HEK293 (cell line): ENCODE measurements around the gene SLC27A3.
A peak's percentile ranks its signal among the peaks of the same experiment; 100 is the strongest.

ENCODE experiments used
- GLI2 ChIP-seq: fragments of 450-650 bp; formaldehyde crosslinking; IDR thresholded peaks from 2 replicates; pipeline ENCODE4; 2017; ENCODE audit warnings: missing biosample characterization, missing genetic modification characterization, low read depth, borderline replicate concordance
- GLIS1 ChIP-seq: fragments of 450-650 bp; formaldehyde crosslinking; IDR thresholded peaks from 2 replicates; pipeline ENCODE4 v1.5.1; 2016; ENCODE audit warnings: missing biosample characterization, missing genetic modification characterization
- MYNN ChIP-seq: fragments of 450-650 bp; formaldehyde crosslinking; IDR thresholded peaks from 2 replicates; pipeline ENCODE4 v1.5.1; 2016; ENCODE audit warnings: missing biosample characterization, missing genetic modification characterization, borderline replicate concordance
- SALL2 ChIP-seq: fragments of 450-650 bp; formaldehyde crosslinking; IDR thresholded peaks from 2 replicates; pipeline ENCODE4 v1.5.0; 2017; ENCODE audit warnings: missing biosample characterization, mild to moderate bottlenecking, missing genetic modification characterization, borderline replicate concordance
- SP2 ChIP-seq: fragments of 450-650 bp; formaldehyde crosslinking; IDR thresholded peaks from 2 replicates; pipeline ENCODE4 v1.5.1; 2016; ENCODE audit warnings: missing biosample characterization, missing genetic modification characterization
- SP3 ChIP-seq: fragments of 450-650 bp; formaldehyde crosslinking; IDR thresholded peaks from 2 replicates; pipeline ENCODE4 v1.5.1; 2016; ENCODE audit warnings: missing biosample characterization, missing genetic modification characterization
- YY1 ChIP-seq: fragments of 450-650 bp; formaldehyde crosslinking; IDR thresholded peaks from 2 replicates; pipeline ENCODE4 v1.5.1; 2018; ENCODE audit warnings: missing biosample characterization, missing genetic modification characterization
- YY2 ChIP-seq: fragments of 450-650 bp; formaldehyde crosslinking; IDR thresholded peaks from 2 replicates; pipeline ENCODE4 v1.5.1; 2016; ENCODE audit warnings: missing biosample characterization, missing genetic modification characterization
- ZBTB7A ChIP-seq: fragments of 450-650 bp; formaldehyde crosslinking; IDR thresholded peaks from 2 replicates; pipeline ENCODE4 v1.5.1; 2016; ENCODE audit warnings: low read depth, missing biosample characterization, missing genetic modification characterization
- ZNF155 ChIP-seq: fragments of 450-650 bp; formaldehyde crosslinking; IDR thresholded peaks from 2 replicates; pipeline ENCODE4 v1.5.1; 2016; ENCODE audit warnings: missing biosample characterization, missing genetic modification characterization
- ZNF175 ChIP-seq: fragments of 450-650 bp; formaldehyde crosslinking; IDR thresholded peaks from 2 replicates; pipeline ENCODE4 v1.5.1; 2016; ENCODE audit warnings: missing biosample characterization, missing genetic modification characterization
- ZNF214 ChIP-seq: fragments of 450-650 bp; formaldehyde crosslinking; IDR thresholded peaks from 2 replicates; pipeline ENCODE4 v1.5.1; 2017; ENCODE audit warnings: missing biosample characterization, mild to moderate bottlenecking, missing genetic modification characterization, borderline replicate concordance
- ZNF274 ChIP-seq, 2 experiments: fragments of 200-500 bp in 1 of 2; fragments of 450-650 bp in 1 of 2; sonication (Bioruptor generic) in 1 of 2; formaldehyde crosslinking in 1 of 2; IDR thresholded peaks; 2 replicates each; pipeline versions ENCODE4 v1.5.1 to v1.6.1; 2014 to 2016; ENCODE audit warnings: borderline replicate concordance in 1 of 2, inconsistent platforms in 1 of 2, low read length in 1 of 2, missing biosample characterization in 1 of 2, missing genetic modification characterization in 1 of 2
- ZNF394 ChIP-seq: fragments of 450-650 bp; formaldehyde crosslinking; IDR thresholded peaks from 2 replicates; pipeline ENCODE4 v1.5.1; 2016; ENCODE audit warnings: missing biosample characterization, missing genetic modification characterization, mild to moderate bottlenecking, moderate library complexity, borderline replicate concordance
- ZNF433 ChIP-seq: fragments of 450-650 bp; formaldehyde crosslinking; IDR thresholded peaks from 2 replicates; pipeline ENCODE4 v1.5.1; 2016; ENCODE audit warnings: missing biosample characterization, missing genetic modification characterization, low read depth
- ZNF473 ChIP-seq: fragments of 450-650 bp; formaldehyde crosslinking; IDR thresholded peaks from 2 replicates; pipeline ENCODE4 v1.5.1; 2017; ENCODE audit warnings: missing biosample characterization, missing genetic modification characterization
- ZNF560 ChIP-seq: fragments of 450-650 bp; formaldehyde crosslinking; IDR thresholded peaks from 2 replicates; pipeline ENCODE4 v1.5.1; 2017; ENCODE audit warnings: missing biosample characterization, missing genetic modification characterization, borderline replicate concordance
- ZNF561 ChIP-seq: fragments of 450-650 bp; IDR thresholded peaks from 2 replicates; pipeline ENCODE4 v1.5.1; 2018; ENCODE audit warnings: missing biosample characterization, missing genetic modification characterization, borderline replicate concordance
- ZNF596 ChIP-seq: fragments of 450-650 bp; IDR thresholded peaks from 2 replicates; pipeline ENCODE4 v1.5.0; 2018; ENCODE audit warnings: missing biosample characterization, mild to moderate bottlenecking, missing genetic modification characterization, moderate library complexity
- ZNF610 ChIP-seq: fragments of 450-650 bp; formaldehyde crosslinking; IDR thresholded peaks from 2 replicates; pipeline ENCODE4 v1.5.1; 2016; ENCODE audit warnings: missing biosample characterization, missing genetic modification characterization, borderline replicate concordance
- ZNF654 ChIP-seq: fragments of 450-650 bp; formaldehyde crosslinking; IDR thresholded peaks from 2 replicates; pipeline ENCODE4 v1.5.1; 2016; ENCODE audit warnings: low read depth, missing biosample characterization, missing genetic modification characterization
- ZNF677 ChIP-seq: fragments of 450-650 bp; IDR thresholded peaks from 2 replicates; pipeline ENCODE4 v1.5.0; 2018; ENCODE audit warnings: missing biosample characterization, mild to moderate bottlenecking, missing genetic modification characterization, moderate library complexity
- ZNF768 ChIP-seq: fragments of 450-650 bp; formaldehyde crosslinking; IDR thresholded peaks from 2 replicates; pipeline ENCODE4 v1.5.1; 2018; ENCODE audit warnings: missing biosample characterization, mild to moderate bottlenecking, missing genetic modification characterization
- ZSCAN16 ChIP-seq: fragments of 450-650 bp; formaldehyde crosslinking; IDR thresholded peaks from 2 replicates; pipeline ENCODE4 v1.5.1; 2016; ENCODE audit warnings: missing biosample characterization, missing genetic modification characterization
- ZXDB ChIP-seq: fragments of 450-650 bp; formaldehyde crosslinking; IDR thresholded peaks from 2 replicates; pipeline ENCODE4 v1.5.1; 2016; ENCODE audit warnings: missing biosample characterization, missing genetic modification characterization
- TF ChIP-seq, protein P1 (sequence below): fragments of 450-650 bp; formaldehyde crosslinking; IDR thresholded peaks from 2 replicates; pipeline ENCODE4 v1.5.1; 2017; ENCODE audit warnings: missing biosample characterization, missing genetic modification characterization
- TF ChIP-seq, protein P2 (sequence below): fragments of 450-650 bp; formaldehyde crosslinking; IDR thresholded peaks from 2 replicates; pipeline ENCODE4 v1.5.1; 2016; ENCODE audit warnings: missing biosample characterization, missing genetic modification characterization
- TF ChIP-seq, protein P3 (sequence below): fragments of 450-650 bp; formaldehyde crosslinking; IDR thresholded peaks from 2 replicates; pipeline ENCODE4 v1.5.1; 2017; ENCODE audit warnings: missing biosample characterization, mild to moderate bottlenecking, missing genetic modification characterization, moderate library complexity
- TF ChIP-seq, protein P4 (sequence below): fragments of 450-650 bp; formaldehyde crosslinking; IDR thresholded peaks from 2 replicates; pipeline ENCODE4 v1.5.1; 2016; ENCODE audit warnings: missing biosample characterization, missing genetic modification characterization

SLC27A3 gene

DNA sequence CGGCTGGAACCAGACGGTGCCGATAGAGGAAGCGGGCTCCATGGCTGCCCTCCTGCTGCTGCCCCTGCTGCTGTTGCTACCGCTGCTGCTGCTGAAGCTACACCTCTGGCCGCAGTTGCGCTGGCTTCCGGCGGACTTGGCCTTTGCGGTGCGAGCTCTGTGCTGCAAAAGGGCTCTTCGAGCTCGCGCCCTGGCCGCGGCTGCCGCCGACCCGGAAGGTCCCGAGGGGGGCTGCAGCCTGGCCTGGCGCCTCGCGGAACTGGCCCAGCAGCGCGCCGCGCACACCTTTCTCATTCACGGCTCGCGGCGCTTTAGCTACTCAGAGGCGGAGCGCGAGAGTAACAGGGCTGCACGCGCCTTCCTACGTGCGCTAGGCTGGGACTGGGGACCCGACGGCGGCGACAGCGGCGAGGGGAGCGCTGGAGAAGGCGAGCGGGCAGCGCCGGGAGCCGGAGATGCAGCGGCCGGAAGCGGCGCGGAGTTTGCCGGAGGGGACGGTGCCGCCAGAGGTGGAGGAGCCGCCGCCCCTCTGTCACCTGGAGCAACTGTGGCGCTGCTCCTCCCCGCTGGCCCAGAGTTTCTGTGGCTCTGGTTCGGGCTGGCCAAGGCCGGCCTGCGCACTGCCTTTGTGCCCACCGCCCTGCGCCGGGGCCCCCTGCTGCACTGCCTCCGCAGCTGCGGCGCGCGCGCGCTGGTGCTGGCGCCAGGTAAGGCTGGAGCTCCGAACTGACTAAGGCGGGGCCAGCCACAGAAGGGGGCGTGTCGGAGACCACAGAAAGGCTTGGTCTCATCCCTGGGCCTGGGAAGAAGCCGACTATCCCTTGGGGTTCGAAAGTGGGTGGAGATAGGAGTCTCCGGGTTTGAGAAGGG is 486 bp downstream of the SLC27A3 start (continued):
- TF ChIP-seq, protein P1, sequence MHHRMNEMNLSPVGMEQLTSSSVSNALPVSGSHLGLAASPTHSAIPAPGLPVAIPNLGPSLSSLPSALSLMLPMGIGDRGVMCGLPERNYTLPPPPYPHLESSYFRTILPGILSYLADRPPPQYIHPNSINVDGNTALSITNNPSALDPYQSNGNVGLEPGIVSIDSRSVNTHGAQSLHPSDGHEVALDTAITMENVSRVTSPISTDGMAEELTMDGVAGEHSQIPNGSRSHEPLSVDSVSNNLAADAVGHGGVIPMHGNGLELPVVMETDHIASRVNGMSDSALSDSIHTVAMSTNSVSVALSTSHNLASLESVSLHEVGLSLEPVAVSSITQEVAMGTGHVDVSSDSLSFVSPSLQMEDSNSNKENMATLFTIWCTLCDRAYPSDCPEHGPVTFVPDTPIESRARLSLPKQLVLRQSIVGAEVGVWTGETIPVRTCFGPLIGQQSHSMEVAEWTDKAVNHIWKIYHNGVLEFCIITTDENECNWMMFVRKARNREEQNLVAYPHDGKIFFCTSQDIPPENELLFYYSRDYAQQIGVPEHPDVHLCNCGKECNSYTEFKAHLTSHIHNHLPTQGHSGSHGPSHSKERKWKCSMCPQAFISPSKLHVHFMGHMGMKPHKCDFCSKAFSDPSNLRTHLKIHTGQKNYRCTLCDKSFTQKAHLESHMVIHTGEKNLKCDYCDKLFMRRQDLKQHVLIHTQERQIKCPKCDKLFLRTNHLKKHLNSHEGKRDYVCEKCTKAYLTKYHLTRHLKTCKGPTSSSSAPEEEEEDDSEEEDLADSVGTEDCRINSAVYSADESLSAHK (tag by site-specific recombination) = no peak
- TF ChIP-seq ZNF561 (0 out of 2 replicates have a peak, but pooled peaks have one; percentile 56), SALL2 (tag by site-specific recombination) (no peak), SP3 (tag by site-specific recombination) (peak; percentile 71), ZNF433 (no peak), ZSCAN16 (tag by site-specific recombination) (no peak), ZNF394 (tag by site-specific recombination) (peak; percentile 79), ZNF677 (tag by site-specific recombination) (no peak), ZNF596 (tag by site-specific recombination) (no peak), YY1 (tag by site-specific recombination) (no peak), SP2 (peak; percentile 71), ZNF274 (IDR thresholded peaks at IDR 0.05; ENCODE audit: low read length) (no peak), ZNF274 (tag by site-specific recombination; IDR thresholded peaks at IDR 0.05; ENCODE audit: borderline replicate concordance) (no peak), GLIS1 (tag by site-specific recombination) (peak; percentile 79; the same call in 1 of the 2 replicates), ZNF654 (tag by site-specific recombination) (no peak), GLI2 (tag by site-specific recombination) (no peak), ZNF473 (no peak), ZBTB7A (tag by site-specific recombination) (peak; percentile 60), ZNF214 (tag by site-specific recombination) (no peak), MYNN (tag by site-specific recombination) (0 out of 2 replicates have a peak, but pooled peaks have one; percentile 33), ZNF768 (no peak), ZNF560 (no peak), ZNF610 (tag by site-specific recombination) (no peak), YY2 (no peak), ZNF155 (tag by site-specific recombination) (no peak), ZNF175 (no peak), ZXDB (tag by site-specific recombination) (no peak; the same call in 1 of the 2 replicates)
- TF ChIP-seq, protein P2, sequence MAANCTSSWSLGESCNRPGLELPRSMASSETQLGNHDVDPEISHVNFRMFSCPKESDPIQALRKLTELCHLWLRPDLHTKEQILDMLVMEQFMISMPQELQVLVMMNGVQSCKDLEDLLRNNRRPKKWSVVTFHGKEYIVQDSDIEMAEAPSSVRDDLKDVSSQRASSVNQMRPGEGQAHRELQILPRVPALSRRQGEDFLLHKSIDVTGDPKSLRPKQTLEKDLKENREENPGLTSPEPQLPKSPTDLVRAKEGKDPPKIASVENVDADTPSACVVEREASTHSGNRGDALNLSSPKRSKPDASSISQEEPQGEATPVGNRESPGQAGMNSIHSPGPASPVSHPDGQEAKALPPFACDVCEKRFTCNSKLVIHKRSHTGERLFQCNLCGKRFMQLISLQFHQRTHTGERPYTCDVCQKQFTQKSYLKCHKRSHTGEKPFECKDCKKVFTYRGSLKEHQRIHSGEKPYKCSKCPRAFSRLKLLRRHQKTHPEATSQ (tag by site-specific recombination) = peak; percentile 77; the same call in 1 of the 2 replicates
- TF ChIP-seq, protein P3, sequence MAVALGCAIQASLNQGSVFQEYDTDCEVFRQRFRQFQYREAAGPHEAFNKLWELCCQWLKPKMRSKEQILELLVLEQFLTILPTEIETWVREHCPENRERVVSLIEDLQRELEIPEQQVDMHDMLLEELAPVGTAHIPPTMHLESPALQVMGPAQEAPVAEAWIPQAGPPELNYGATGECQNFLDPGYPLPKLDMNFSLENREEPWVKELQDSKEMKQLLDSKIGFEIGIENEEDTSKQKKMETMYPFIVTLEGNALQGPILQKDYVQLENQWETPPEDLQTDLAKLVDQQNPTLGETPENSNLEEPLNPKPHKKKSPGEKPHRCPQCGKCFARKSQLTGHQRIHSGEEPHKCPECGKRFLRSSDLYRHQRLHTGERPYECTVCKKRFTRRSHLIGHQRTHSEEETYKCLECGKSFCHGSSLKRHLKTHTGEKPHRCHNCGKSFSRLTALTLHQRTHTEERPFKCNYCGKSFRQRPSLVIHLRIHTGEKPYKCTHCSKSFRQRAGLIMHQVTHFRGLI (tag by site-specific recombination) = no peak; the same call in 1 of the 2 replicates
- TF ChIP-seq, protein P4, sequence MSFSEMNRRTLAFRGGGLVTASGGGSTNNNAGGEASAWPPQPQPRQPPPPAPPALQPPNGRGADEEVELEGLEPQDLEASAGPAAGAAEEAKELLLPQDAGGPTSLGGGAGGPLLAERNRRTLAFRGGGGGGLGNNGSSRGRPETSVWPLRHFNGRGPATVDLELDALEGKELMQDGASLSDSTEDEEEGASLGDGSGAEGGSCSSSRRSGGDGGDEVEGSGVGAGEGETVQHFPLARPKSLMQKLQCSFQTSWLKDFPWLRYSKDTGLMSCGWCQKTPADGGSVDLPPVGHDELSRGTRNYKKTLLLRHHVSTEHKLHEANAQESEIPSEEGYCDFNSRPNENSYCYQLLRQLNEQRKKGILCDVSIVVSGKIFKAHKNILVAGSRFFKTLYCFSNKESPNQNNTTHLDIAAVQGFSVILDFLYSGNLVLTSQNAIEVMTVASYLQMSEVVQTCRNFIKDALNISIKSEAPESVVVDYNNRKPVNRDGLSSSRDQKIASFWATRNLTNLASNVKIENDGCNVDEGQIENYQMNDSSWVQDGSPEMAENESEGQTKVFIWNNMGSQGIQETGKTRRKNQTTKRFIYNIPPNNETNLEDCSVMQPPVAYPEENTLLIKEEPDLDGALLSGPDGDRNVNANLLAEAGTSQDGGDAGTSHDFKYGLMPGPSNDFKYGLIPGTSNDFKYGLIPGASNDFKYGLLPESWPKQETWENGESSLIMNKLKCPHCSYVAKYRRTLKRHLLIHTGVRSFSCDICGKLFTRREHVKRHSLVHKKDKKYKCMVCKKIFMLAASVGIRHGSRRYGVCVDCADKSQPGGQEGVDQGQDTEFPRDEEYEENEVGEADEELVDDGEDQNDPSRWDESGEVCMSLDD (tag by site-specific recombination) = peak; percentile 42; the same call in 1 of the 2 replicates
